Retinal pigment epithelial cell (primary cell): ENCODE measurements around the gene CGB1.
"Not testable (repeated sequence)": the region's sequence is repeated elsewhere in the genome, so short reads cannot be mapped to it uniquely, and the experiment has no call there.

ENCODE experiments used
- DNase-seq: peaks from one replicate; pipeline ENCODE4 v3.0.0-alpha.2; 2010; ENCODE audit warnings: low read depth
- H3K4me3 ChIP-seq: 2 replicates; pipeline ENCODE4 v1.5.1; 2011; ENCODE audit warnings: mild to moderate bottlenecking, low read length, control low read depth, moderate library complexity
- CTCF ChIP-seq: conservative IDR thresholded peaks from 2 replicates; pipeline ENCODE4 v1.5.1; 2011; ENCODE audit warnings: low read depth, low read length, control low read depth, inconsistent platforms

The CGB1 gene

GRCh38 chr19:49074869-49075268 lies 38.2 kb upstream of the CGB1 start:
- DNase-seq, H3K4me3 ChIP-seq: not testable (repeated sequence)

GRCh38 chr19:49073514-49074378 lies 37.1 kb upstream of the CGB1 start:
- H3K4me3 ChIP-seq = no peak overlapping the region
- peak; percentile 45 for TF ChIP-seq CTCF

More at GRCh38 chr19:49074869-49075268, 38.2 kb upstream of the CGB1 start:
- TF ChIP-seq CTCF = peak; percentile 66

GRCh38 chr19:49071860-49072547 lies 35.3 kb upstream of the CGB1 start:
- no peak for DNase-seq
- no peak overlapping the region for H3K4me3 ChIP-seq
- no peak for TF ChIP-seq CTCF

More at GRCh38 chr19:49073514-49074378, 37.1 kb upstream of the CGB1 start:
- no peak for DNase-seq

- no peak overlapping the region for H3K4me3 ChIP-seq
- no peak for TF ChIP-seq CTCF
- no peak for DNase-seq
Measured at GRCh38 chr19:49070416-49070815, 33.7 kb upstream of the CGB1 start.

GRCh38 chr19:49069026-49069425 lies 32.3 kb upstream of the CGB1 start:
- no peak overlapping the region for H3K4me3 ChIP-seq
- DNase-seq = no peak
- TF ChIP-seq CTCF = no peak

- TF ChIP-seq CTCF = no peak
- DNase-seq = no peak
Measured at GRCh38 chr19:49067554-49067953, 30.9 kb upstream of the CGB1 start.

More at GRCh38 chr19:49067554-49067953, 30.9 kb upstream of the CGB1 start:
- no peak overlapping the region for H3K4me3 ChIP-seq
